ENCODE measurements around the gene LALBA.
"Not testable (repeated sequence)": the region's sequence is repeated elsewhere in the genome, so short reads cannot be mapped to it uniquely, and the experiment has no call there.

GRCh38 chr12:48551636-48552035 lies 18.2 kb downstream of the LALBA start:
- TF ChIP-seq REST (IDR thresholded peaks at IDR 0.05); CTCF (IDR thresholded peaks at IDR 0.05; ENCODE audit: low read depth, low read length, missing input control): not testable (repeated sequence)
